Activated CD4-positive, alpha-beta T cell treated with anti-CD3 and anti-CD28 coated beads, Interleukin-2, amount 10 ng/mL, durations not matched to agents 24 days and 14 days (primary cell): ENCODE measurements around the gene TPBGL. TPM values are rescaled to one million over a fixed set of nuclear protein-coding genes. Genes with fewer than 3 reads are reported as not detected.

Source experiments
- DNase-seq: peaks from one replicate; pipeline ENCODE4 v3.0.0; 2022
- H3K27ac Mint-ChIP-seq: one replicate; pipeline ENCODE4 v1.8.0; 2022; ENCODE audit warnings: mild to moderate bottlenecking, mixed read lengths
- H3K27me3 Mint-ChIP-seq: one replicate; pipeline ENCODE4 v1.8.0; 2022; ENCODE audit warnings: mixed read lengths
- H3K36me3 Mint-ChIP-seq: one replicate; pipeline ENCODE4 v1.8.0; 2022; ENCODE audit warnings: low read depth, mild to moderate bottlenecking, mixed read lengths
- H3K4me1 Mint-ChIP-seq: one replicate; pipeline ENCODE4 v1.8.0; 2021; ENCODE audit warnings: mixed read lengths
- H3K4me3 Mint-ChIP-seq: one replicate; pipeline ENCODE4 v1.8.0; 2022; ENCODE audit warnings: mild to moderate bottlenecking, moderate library complexity, mixed read lengths
- H3K9me3 Mint-ChIP-seq: one replicate; pipeline ENCODE4 v1.8.0; 2021; ENCODE audit warnings: mixed read lengths
- intact Hi-C: fragments of 100-400 bp; cut with micrococcal nuclease; formaldehyde crosslinking; loops from one replicate; pipeline ENCODE4 v1.15.1; 2023
- total RNA-seq: library from RNA; stranded (reverse); gene quantifications from 2 replicates; pipeline ENCODE4 v1.2.3, GENCODE V29; 2022

Gene TPBGL
- total RNA-seq, 1 donor from 2014 or later, result 0.61 TPM

GRCh38 chr11:75275581-75275980, 35.0 kb downstream of the TPBGL start:
- H3K36me3 Mint-ChIP-seq, result peaks cover 18% of the 10 kb centered on the region
- no peaks in the 10 kb centered on the region for H3K27me3 Mint-ChIP-seq
- peak overlapping the region; percentile 99 for H3K27ac Mint-ChIP-seq
- peaks cover 33% of the 10 kb centered on the region for H3K4me1 Mint-ChIP-seq
- no peaks in the 10 kb centered on the region for H3K9me3 Mint-ChIP-seq
- intact Hi-C loops, result no loop called here
- DNase-seq, result peak; percentile 91
- peak overlapping the region; percentile 82 for H3K4me3 Mint-ChIP-seq

DNA sequence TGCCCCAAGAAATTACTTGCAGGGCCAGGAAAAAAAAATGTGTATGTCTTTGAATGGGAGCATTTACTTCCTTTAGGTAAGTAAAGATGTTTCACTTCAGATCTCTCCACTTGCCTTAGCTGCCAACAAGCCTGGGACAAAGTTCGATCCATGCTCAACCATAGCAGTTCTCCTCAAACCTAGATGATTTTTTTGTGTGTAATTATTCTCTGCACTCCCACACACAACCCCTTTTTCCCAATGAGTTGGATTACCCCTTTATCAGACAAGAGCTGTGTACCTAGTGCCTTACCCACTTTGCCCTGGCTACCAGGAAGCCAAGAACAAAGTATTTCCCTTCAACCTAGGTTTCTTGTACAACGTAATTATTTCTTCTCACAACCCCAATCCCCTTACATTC, 35.6 kb downstream of the TPBGL start:
- no peak for DNase-seq
- H3K27ac Mint-ChIP-seq, result peak overlapping the region; percentile 99
- no peaks in the 10 kb centered on the region for H3K9me3 Mint-ChIP-seq
- H3K4me3 Mint-ChIP-seq, result peak overlapping the region; percentile 28
- H3K36me3 Mint-ChIP-seq, result peaks cover 19% of the 10 kb centered on the region
- peaks cover 34% of the 10 kb centered on the region for H3K4me1 Mint-ChIP-seq
- intact Hi-C loops, result no loop called here
- no peaks in the 10 kb centered on the region for H3K27me3 Mint-ChIP-seq

GRCh38 chr11:75276686-75277085, 36.1 kb downstream of the TPBGL start:
- intact Hi-C loops, result no loop called here
- Mint-ChIP-seq H3K4me1 (peaks cover 32% of the 10 kb centered on the region), H3K4me3 (peak overlapping the region; percentile 4), H3K27me3 (no peaks in the 10 kb centered on the region), H3K27ac (peak overlapping the region; percentile 99), H3K36me3 (peaks cover 17% of the 10 kb centered on the region), H3K9me3 (no peaks in the 10 kb centered on the region)
- no peak for DNase-seq

GRCh38 chr11:75277211-75277805, 36.7 kb downstream of the TPBGL start:
- H3K27me3 Mint-ChIP-seq, result no peaks in the 10 kb centered on the region
- no peak overlapping the region for H3K27ac Mint-ChIP-seq
- H3K9me3 Mint-ChIP-seq, result no peaks in the 10 kb centered on the region
- peaks cover 32% of the 10 kb centered on the region for H3K4me1 Mint-ChIP-seq
- DNase-seq, result no peak
- intact Hi-C loops, result no loop called here
- H3K36me3 Mint-ChIP-seq, result peaks cover 17% of the 10 kb centered on the region
- no peak overlapping the region for H3K4me3 Mint-ChIP-seq

GRCh38 chr11:75277991-75278790, 37.6 kb downstream of the TPBGL start:
- H3K4me1 Mint-ChIP-seq, result peaks cover 29% of the 10 kb centered on the region
- no peaks in the 10 kb centered on the region for H3K27me3 Mint-ChIP-seq
- H3K9me3 Mint-ChIP-seq, result no peaks in the 10 kb centered on the region
- no peak overlapping the region for H3K4me3 Mint-ChIP-seq
- no peak overlapping the region for H3K27ac Mint-ChIP-seq
- no peak for DNase-seq
- intact Hi-C loops, result no loop called here
- H3K36me3 Mint-ChIP-seq, result peaks cover 17% of the 10 kb centered on the region

DNA sequence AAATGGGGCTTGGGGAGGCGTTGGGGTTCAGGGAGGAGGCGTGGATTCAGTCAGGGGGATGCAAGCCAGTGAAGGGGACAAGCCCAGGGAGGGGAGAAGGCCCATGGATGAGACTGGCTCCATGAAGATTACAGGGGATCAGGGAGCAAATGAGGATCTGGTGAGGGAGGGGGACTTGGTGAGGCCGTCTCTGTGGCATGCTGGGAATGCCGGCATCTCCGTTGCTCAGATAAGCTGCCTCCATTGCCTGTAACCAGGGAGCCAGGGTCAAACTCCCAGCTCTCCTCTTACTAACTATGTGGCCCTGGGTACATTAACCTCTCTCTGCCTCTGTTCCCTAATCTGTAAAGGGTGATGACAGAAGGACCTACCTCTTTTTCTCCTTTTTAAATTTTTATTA, 38.7 kb downstream of the TPBGL start:
- Mint-ChIP-seq H3K27me3 (no peaks in the 10 kb centered on the region), H3K27ac (no peak overlapping the region)
- intact Hi-C loops, result no loop called here

DNA sequence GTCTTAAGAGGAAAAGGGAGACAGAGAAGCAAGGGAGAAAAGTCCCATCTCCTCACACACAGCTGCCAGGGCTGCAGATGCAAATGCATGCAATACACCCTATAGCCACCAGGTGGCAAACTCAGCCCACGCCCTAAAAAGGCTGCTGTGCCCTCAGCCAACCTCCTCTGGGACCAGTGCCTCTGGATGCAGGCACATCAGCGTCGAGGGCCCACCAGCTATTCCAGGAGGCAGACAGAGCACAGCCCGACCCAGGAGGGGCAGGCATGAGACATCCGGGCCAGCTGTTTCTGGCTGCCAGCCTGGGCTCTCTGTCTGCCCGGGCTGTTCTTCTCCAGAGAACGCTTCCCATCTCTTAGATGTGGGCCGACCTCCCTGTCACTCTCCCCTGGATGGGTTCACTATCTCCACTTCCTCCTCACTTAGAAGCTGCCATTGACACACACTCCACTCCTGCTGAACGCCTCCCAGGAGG, 39.7 kb downstream of the TPBGL start:
- Mint-ChIP-seq H3K4me1 (peaks cover 24% of the 10 kb centered on the region), H3K27ac (no peak overlapping the region), H3K9me3 (no peaks in the 10 kb centered on the region), H3K27me3 (no peaks in the 10 kb centered on the region), H3K4me3 (no peak overlapping the region), H3K36me3 (peaks cover 14% of the 10 kb centered on the region)
- intact Hi-C loops, result loop anchor here (1.0 to 2.0 kb wide), 3 partner anchors 49 to 108 kb away; no protein-coding TSS in a partner anchor
- peak; percentile 94 for DNase-seq

More for the DNA sequence above, 38.7 kb downstream of the TPBGL start:
- peaks cover 14% of the 10 kb centered on the region for H3K36me3 Mint-ChIP-seq
- H3K4me3 Mint-ChIP-seq, result no peak overlapping the region
- no peak for DNase-seq
- no peaks in the 10 kb centered on the region for H3K9me3 Mint-ChIP-seq
- peaks cover 25% of the 10 kb centered on the region for H3K4me1 Mint-ChIP-seq

GRCh38 chr11:75280770-75281468, 40.3 kb downstream of the TPBGL start:
- Mint-ChIP-seq H3K36me3 (peaks cover 11% of the 10 kb centered on the region), H3K27me3 (no peaks in the 10 kb centered on the region), H3K4me1 (peaks cover 18% of the 10 kb centered on the region), H3K27ac (no peak overlapping the region), H3K9me3 (no peaks in the 10 kb centered on the region), H3K4me3 (no peak overlapping the region)
- intact Hi-C loops, result loop anchor here (1.0 to 2.0 kb wide), 3 partner anchors 48 to 107 kb away; no protein-coding TSS in a partner anchor
- no peak for DNase-seq

DNA sequence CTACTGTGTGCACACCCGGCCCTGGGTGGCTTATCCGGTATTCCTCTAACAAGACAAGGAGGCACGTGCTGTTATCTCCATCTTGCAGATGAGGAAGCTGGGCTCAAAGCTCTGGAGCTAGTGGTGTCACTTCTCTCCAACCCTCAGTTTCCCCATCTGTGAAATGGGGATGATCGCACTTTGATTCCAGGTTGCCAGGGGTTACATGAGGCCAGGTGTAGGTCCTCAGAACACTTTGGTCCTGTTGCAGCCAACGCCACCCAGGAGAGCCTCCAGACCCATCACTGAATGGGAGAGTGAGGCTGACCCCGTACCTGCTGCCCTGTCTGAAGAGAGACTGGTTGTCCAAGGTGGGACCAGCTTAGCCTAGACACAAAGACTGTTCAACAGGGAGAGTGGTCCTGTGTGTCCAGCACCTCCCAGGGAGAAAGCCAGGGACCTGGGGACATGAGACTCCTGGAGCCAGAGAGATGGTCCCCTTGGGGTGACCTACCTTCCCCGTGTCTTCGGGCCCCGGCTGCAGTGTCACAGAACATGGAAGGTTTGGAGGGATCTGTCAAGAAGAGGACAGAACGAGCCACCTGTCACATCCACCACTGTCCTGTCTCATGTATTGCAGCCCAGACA, 41.0 kb downstream of the TPBGL start:
- Mint-ChIP-seq H3K36me3 (peaks cover 11% of the 10 kb centered on the region), H3K4me3 (no peak overlapping the region), H3K4me1 (peaks cover 12% of the 10 kb centered on the region), H3K9me3 (no peaks in the 10 kb centered on the region), H3K27ac (no peak overlapping the region), H3K27me3 (no peaks in the 10 kb centered on the region)
- intact Hi-C loops, result loop anchor here (2.0 kb wide), 1 partner anchor 47 kb away; no protein-coding TSS in a partner anchor
- DNase-seq, result no peak

DNA sequence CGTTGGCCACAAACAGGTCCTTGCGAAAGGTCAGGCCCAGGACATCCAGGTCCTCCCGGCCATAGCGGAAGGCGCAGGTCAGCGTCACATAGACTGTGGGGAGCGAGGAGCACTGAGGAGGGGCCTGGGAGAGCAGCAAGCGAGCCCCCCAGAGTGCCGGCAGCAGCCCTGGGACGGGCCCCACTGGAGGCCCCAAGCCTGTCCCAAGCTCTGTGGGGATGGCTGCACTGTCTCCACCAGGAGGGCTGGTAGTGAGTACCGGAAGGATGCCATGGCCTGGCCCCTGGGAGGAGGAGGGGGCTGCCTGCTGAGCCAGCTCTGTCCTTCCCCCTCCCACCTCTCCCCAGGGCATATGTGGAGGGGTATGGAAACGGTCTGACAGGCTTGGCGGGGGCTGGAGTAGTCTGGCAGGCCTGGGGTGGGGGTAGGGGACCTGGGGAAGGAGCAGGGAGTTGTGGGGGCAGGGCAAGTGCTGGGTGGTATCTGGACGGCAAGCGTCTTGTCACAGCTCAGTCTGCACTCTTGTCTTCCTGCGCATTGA, 42.9 kb downstream of the TPBGL start:
- peaks cover 9% of the 10 kb centered on the region for H3K4me1 Mint-ChIP-seq
- H3K27me3 Mint-ChIP-seq, result no peaks in the 10 kb centered on the region
- peaks cover 4% of the 10 kb centered on the region for H3K36me3 Mint-ChIP-seq
- H3K9me3 Mint-ChIP-seq, result no peaks in the 10 kb centered on the region
- DNase-seq, result no peak
- H3K27ac Mint-ChIP-seq, result no peak overlapping the region
- no peak overlapping the region for H3K4me3 Mint-ChIP-seq
- intact Hi-C loops, result no loop called here

DNA sequence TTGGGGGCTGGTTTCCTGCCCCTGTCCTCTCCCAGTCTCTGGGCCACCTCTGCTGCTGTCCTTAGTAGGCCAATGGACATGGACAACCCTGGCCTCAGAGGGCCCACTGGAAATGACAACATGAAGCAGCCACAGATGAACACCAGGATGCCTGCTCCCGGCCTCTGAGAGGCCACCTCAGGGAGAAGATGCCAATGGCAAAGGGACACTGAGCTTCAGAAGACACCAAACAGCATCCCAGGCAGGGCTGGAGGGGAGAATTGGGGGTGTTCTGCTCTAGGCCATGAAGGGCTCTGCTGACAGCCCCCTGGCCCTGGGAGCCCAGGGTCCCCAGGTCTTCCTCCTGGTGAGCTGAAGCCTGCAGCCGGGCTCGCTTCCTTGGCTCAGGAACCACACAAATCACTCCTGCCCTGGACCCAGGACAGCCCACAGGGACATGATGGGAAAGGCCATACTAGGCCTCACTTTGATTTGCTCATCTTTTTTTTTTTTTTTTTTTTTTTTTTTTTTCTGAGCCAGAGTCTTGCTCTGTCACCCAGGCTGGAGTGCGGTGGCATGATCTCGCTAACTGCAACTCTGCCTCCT, 45.3 kb downstream of the TPBGL start:
- Mint-ChIP-seq H3K4me1 (no peaks in the 10 kb centered on the region), H3K4me3 (no peak overlapping the region), H3K36me3 (peaks cover under 1% of the 10 kb centered on the region), H3K9me3 (no peaks in the 10 kb centered on the region), H3K27me3 (no peaks in the 10 kb centered on the region), H3K27ac (no peak overlapping the region)
- intact Hi-C loops, result no loop called here
- DNase-seq, result no peak

- Mint-ChIP-seq H3K27ac (no peak overlapping the region), H3K4me3 (no peak overlapping the region), H3K9me3 (no peaks in the 10 kb centered on the region), H3K4me1 (no peaks in the 10 kb centered on the region), H3K27me3 (no peaks in the 10 kb centered on the region), H3K36me3 (no peaks in the 10 kb centered on the region)
- DNase-seq, result no peak
- intact Hi-C loops, result no loop called here
These were observed 46.4 kb downstream of the TPBGL start for GRCh38 chr11:75286826-75287465.

- Mint-ChIP-seq H3K27me3 (no peaks in the 10 kb centered on the region), H3K4me3 (no peak overlapping the region), H3K36me3 (no peaks in the 10 kb centered on the region), H3K4me1 (no peaks in the 10 kb centered on the region), H3K9me3 (no peaks in the 10 kb centered on the region), H3K27ac (no peak overlapping the region)
- no peak for DNase-seq
- intact Hi-C loops, result no loop called here
These were observed 47.0 kb downstream of the TPBGL start for GRCh38 chr11:75287579-75287978.
